Skeletal muscle tissue (tissue), 4 donors: ENCODE measurements around the gene TNFRSF19. TPM values are rescaled to one million over a fixed set of nuclear protein-coding genes. Genes with fewer than 3 reads are reported as not detected.

Source experiments
- H3K27ac ChIP-seq: one replicate; pipeline ENCODE4 v1.7.0; 2013; ENCODE audit warnings: mild to moderate bottlenecking, low read depth, low read length, inconsistent platforms
- H3K27me3 ChIP-seq, 3 donors: one replicate each; pipeline ENCODE4 v1.7.0; 2013; ENCODE audit warnings: low read length in 3 of 3; ENCODE audit not compliant: control insufficient read depth in 3 of 3, insufficient read depth in 3 of 3
- H3K36me3 ChIP-seq, 3 donors: one replicate each; pipeline ENCODE4 v1.7.0; 2013; ENCODE audit warnings: low read length in 3 of 3; ENCODE audit not compliant: control insufficient read depth in 3 of 3, insufficient read depth in 3 of 3
- H3K4me1 ChIP-seq, 3 donors: one replicate each; pipeline ENCODE4 v1.7.0; 2013; ENCODE audit warnings: low read length in 3 of 3, mild to moderate bottlenecking in 3 of 3; ENCODE audit not compliant: control insufficient read depth in 3 of 3, insufficient read depth in 3 of 3
- H3K4me3 ChIP-seq, 3 donors: one replicate each; pipeline ENCODE4 v1.7.0; 2013; ENCODE audit warnings: low read length in 3 of 3
- H3K9ac ChIP-seq, 3 donors: one replicate each; pipeline ENCODE4 v1.7.0; 2013; ENCODE audit warnings: low read length in 3 of 3, mild to moderate bottlenecking in 3 of 3, moderate library complexity in 2 of 3, low read depth in 1 of 3
- H3K9me3 ChIP-seq, 3 donors: one replicate each; pipeline ENCODE4 v1.7.0; 2013; ENCODE audit warnings: low read length in 3 of 3; ENCODE audit not compliant: control insufficient read depth in 3 of 3
- total RNA-seq: library from RNA; depleted of rRNA; stranded (reverse); fragments of >200 nt; gene quantifications from one replicate; pipeline ENCODE4 v1.2.3, GENCODE V29; 2014
- donor health status: Osteomylitis.

TNFRSF19 gene
- total RNA-seq, 1 donor from 2014 or later, result 13.0 TPM

DNA sequence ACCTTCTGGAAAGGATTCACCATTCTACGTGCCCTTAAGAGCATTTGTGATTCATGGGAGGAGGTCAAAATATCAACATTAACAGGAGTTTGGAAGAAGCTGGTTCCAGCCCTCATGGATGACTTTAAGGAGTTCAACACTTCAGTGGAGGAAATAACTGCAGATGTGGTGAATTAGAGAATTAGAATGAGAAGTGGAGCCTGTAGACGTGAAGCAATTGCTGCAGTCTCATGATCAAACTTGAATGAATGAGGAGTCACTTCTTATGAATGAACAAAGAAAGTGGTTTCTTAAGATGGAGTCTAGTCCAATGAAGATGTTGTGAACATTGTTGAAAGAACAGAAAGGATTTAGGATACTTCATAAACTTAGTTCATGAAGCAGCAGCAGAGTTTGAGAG lies 129.1 kb downstream of the TNFRSF19 start:
- Histone ChIP-seq H3K27me3 (peaks cover 0 to 5% (median 0%) of the 10 kb centered on the region in 3 donors), H3K4me1 (peaks cover 6 to 18% (median 18%) of the 10 kb centered on the region in 3 donors), H3K9ac (no peak overlapping the region), H3K9me3 (no peaks in the 10 kb centered on the region), H3K27ac (no peak overlapping the region), H3K36me3 (no peaks in the 10 kb centered on the region), H3K4me3 (no peak overlapping the region)

DNA sequence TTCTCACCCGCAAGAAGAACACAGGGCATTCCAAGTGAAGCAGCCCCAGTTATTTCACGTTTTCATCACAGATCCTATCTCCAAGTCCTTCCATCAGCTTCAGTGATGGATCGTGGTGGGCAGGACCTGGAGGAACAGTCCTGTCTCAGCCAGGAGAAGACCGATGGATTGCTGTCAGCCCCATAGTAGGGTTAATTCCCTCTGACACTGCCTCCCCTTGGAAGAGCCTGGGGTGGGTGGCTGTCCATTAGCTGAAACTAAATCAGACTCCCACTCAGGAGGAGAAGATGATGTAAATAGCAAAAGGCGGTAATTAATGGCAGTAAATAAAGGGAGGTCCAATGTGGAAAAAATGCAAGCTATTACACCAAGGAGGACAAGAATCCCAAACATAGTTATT lies 131.0 kb downstream of the TNFRSF19 start:
- Histone ChIP-seq H3K36me3 (no peaks in the 10 kb centered on the region), H3K27ac (peak overlapping the region; percentile 23), H3K27me3 (peaks cover 0 to 2% (median 0%) of the 10 kb centered on the region in 3 donors), H3K4me1 (peaks cover 6 to 18% (median 11%) of the 10 kb centered on the region in 3 donors), H3K4me3 (peak overlapping the region in 1 of 3 donors; percentile 5), H3K9me3 (no peaks in the 10 kb centered on the region), H3K9ac (no peak overlapping the region)

DNA sequence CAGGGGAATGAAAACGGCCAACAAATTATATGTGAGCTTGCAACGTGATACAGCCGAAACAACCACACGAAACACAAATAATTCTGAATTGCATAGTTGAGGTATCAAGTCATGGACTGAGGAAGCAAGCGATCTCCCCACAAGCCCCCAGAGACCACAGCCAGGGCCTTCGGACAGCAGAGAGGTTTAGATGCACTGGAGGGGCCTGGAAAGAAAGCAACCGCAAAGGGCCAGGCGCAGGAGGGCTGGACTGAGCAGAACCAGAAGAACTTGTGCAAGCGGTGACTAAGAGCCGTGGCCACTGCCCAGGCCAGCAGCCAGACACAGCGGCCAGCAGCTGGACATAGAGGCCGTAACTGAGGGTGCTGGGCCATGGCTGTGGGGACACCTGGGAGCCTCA lies 131.4 kb downstream of the TNFRSF19 start:
- Histone ChIP-seq H3K27me3 (no peaks in the 10 kb centered on the region), H3K36me3 (no peaks in the 10 kb centered on the region), H3K4me3 (no peak overlapping the region), H3K27ac (no peak overlapping the region), H3K4me1 (peaks cover 6 to 16% (median 7%) of the 10 kb centered on the region in 3 donors), H3K9me3 (no peaks in the 10 kb centered on the region), H3K9ac (peak overlapping the region in 1 of 3 donors; percentile 40)

DNA sequence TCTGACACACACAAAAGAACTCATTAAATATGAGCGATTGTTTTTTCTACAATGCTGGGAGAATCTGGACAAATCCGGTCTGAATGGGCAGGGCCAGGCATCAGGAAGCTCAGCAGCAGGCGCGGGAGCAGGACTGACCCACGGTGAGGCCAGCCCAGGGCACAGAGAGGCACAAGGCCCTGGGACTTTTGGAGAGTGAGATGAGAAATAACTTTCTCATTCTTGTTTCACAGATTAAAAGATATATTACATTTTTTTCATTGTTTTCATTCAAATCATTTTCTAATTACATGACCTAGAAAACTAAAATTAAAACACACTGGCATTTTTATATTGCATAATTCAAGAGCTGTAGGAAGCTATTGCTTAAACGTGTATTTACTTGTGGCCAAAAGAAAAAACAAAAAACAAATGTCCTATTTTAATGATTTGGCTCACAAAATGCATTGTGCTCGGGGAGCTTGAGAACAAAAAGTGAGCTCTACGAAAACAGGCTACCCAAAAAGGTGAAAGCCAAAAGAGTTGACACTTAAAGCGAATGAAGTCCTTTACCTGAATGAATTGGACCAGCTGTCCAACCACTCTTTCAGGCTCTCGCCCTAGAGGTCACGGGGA lies 133.1 kb downstream of the TNFRSF19 start:
- no peak overlapping the region for H3K27ac ChIP-seq

DNA sequence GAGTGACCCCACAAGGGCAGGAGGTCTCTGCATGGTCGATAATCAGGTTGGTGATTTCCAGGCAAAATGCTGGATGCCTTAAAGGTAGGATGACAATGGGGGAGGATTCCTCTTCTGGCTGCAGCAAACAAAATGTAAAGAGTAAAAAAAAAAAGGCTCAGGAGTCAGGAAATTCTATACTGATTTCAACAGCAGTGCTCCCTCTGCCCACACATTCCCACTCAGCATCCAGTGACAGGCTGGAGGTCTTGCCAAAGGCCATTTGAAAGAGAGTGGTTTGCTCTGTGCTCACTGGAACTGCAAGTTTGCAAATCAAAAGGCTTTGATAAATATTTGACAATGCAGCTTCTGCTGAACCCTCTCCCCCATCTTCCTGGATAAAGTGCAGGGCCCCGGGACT lies 135.4 kb downstream of the TNFRSF19 start:
- Histone ChIP-seq H3K27ac (no peak overlapping the region), H3K9me3 (no peaks in the 10 kb centered on the region)

More for the DNA sequence above, 133.1 kb downstream of the TNFRSF19 start:
- H3K36me3 ChIP-seq, result no peaks in the 10 kb centered on the region
- no peaks in the 10 kb centered on the region for H3K9me3 ChIP-seq
- peaks cover 6 to 16% (median 7%) of the 10 kb centered on the region in 3 donors for H3K4me1 ChIP-seq
- no peaks in the 10 kb centered on the region for H3K27me3 ChIP-seq
- no peak overlapping the region for H3K9ac ChIP-seq
- no peak overlapping the region for H3K4me3 ChIP-seq

DNA sequence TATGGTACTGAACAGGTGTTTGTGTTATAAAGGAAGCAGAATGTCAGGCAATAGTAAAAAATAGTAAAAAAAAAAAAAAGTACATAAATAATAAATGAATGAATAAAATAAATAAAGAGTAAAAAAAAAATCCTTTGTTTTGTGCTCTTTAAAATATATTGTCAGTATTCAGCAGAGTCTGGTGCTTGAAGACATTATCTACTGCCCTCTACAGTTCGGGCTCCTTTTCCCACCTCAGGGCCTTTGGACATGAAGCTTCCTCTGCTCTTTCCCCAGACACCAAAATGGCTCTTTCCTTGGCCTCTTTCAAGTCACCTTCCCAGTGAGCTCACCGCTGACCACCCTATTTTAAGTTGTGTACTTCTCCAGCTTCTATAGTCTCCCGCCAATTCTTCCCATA lies 137.5 kb downstream of the TNFRSF19 start:
- H3K4me1 ChIP-seq, result peaks cover 0 to 6% (median 4%) of the 10 kb centered on the region in 3 donors
- H3K36me3 ChIP-seq, result no peaks in the 10 kb centered on the region
- no peaks in the 10 kb centered on the region for H3K27me3 ChIP-seq
- H3K27ac ChIP-seq, result no peak overlapping the region
- H3K4me3 ChIP-seq, result no peak overlapping the region
- H3K9me3 ChIP-seq, result no peaks in the 10 kb centered on the region
- H3K9ac ChIP-seq, result no peak overlapping the region

More for the DNA sequence above, 135.4 kb downstream of the TNFRSF19 start:
- Histone ChIP-seq H3K4me3 (no peak overlapping the region), H3K27me3 (no peaks in the 10 kb centered on the region), H3K36me3 (no peaks in the 10 kb centered on the region), H3K9ac (no peak overlapping the region), H3K4me1 (peaks cover 7 to 20% (median 10%) of the 10 kb centered on the region in 3 donors)

DNA sequence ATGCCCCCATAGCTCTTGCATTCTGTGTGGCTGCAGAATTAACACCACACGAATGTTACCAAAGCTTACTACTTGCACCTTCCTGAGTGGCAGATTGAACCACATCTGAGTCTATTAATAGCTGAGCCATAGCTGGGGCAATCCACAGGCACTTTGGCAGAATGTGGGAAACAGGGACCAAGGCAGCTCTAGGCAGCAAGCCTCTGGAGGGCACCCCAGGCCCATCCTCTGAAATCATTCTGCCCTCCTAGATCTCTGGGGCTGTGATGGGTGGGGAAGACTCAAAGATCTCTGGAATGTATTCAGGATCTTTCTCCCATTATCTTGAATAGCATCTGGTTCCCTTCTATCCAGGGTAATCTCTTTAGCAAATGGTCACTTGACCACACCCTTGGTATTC lies 139.3 kb downstream of the TNFRSF19 start:
- no peaks in the 10 kb centered on the region for H3K27me3 ChIP-seq

DNA sequence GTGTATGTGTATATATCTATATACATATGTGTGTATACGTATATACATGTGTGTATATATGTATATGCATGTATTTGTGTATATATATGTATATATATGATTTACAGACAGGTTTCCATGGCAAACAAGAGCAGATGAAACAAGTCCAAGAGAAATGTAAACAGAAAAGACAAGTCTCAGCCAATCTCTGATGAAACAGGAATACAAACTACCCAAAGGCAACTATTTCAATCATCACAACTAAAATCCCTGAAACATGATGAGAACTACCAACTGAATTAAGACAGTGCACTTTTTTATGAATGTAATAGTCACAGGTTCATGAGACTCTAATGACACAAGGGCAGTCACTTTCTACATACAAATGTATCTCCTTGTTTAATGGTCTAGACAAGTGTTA lies 140.2 kb downstream of the TNFRSF19 start:
- Histone ChIP-seq H3K9me3 (no peaks in the 10 kb centered on the region), H3K27me3 (no peaks in the 10 kb centered on the region)

More for the DNA sequence above, 139.3 kb downstream of the TNFRSF19 start:
- no peak overlapping the region for H3K9ac ChIP-seq
- H3K27ac ChIP-seq, result no peak overlapping the region
- H3K36me3 ChIP-seq, result no peaks in the 10 kb centered on the region
- peak overlapping the region in 1 of 3 donors; percentile 3 for H3K4me3 ChIP-seq
- peaks cover 0 to 4% (median 4%) of the 10 kb centered on the region in 3 donors for H3K4me1 ChIP-seq
- H3K9me3 ChIP-seq, result no peaks in the 10 kb centered on the region

DNA sequence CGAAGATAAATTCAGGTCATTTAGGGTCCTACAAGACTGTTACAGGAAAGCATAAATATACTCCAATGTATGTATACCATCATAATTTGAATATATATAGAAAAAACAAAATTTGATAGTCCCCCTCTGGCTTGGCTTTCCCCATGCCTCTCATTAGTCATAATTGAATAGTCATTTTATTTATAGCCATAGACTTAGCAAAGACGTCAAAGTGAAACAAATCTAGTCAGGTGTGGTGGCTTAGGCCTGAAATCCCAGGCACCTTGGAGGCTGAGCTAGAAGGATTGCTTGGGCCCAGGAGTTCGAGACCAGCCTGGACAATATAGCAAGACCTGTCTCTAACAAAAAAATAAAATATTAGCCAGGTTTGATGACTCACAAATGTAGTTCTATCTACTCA lies 141.1 kb downstream of the TNFRSF19 start:
- Histone ChIP-seq H3K36me3 (no peaks in the 10 kb centered on the region), H3K4me3 (no peak overlapping the region), H3K27ac (no peak overlapping the region), H3K9me3 (no peaks in the 10 kb centered on the region), H3K27me3 (no peaks in the 10 kb centered on the region), H3K9ac (no peak overlapping the region), H3K4me1 (peaks cover 0 to 4% (median 4%) of the 10 kb centered on the region in 3 donors)

More for the DNA sequence above, 140.2 kb downstream of the TNFRSF19 start:
- no peak overlapping the region for H3K9ac ChIP-seq
- H3K36me3 ChIP-seq, result no peaks in the 10 kb centered on the region
- no peak overlapping the region for H3K4me3 ChIP-seq
- no peak overlapping the region for H3K27ac ChIP-seq
- peaks cover 0 to 4% (median 4%) of the 10 kb centered on the region in 3 donors for H3K4me1 ChIP-seq

DNA sequence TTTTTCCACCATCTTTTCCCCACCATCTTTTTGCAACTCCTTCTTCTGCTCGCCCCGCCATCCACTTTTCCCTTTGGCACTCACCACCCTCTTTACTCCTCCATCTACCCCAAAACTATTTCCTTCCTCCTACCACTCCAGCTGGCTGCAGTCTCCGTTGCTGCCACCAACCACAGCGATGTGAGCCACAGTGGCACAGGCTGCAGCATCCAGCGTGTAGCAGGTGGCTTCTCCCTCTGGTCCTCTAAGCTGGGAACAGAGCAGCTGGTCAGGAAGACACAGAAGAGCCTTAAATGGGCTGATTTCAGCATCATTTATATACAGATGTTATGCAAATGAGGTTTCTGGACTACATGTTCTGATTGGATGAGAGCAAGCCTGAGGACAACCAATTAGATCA lies 144.5 kb downstream of the TNFRSF19 start:
- Histone ChIP-seq H3K4me3 (no peak overlapping the region), H3K9me3 (no peaks in the 10 kb centered on the region), H3K9ac (no peak overlapping the region), H3K36me3 (no peaks in the 10 kb centered on the region), H3K27ac (no peak overlapping the region), H3K27me3 (no peaks in the 10 kb centered on the region), H3K4me1 (no peaks in the 10 kb centered on the region)
